ENCODE measurements around the gene ATXN1. TPM values are rescaled to one million over a fixed set of nuclear protein-coding genes. Genes with fewer than 3 reads are reported as not detected.

Gene ATXN1
- total and polyA plus RNA-seq, 7 donors, result 1.3 to 50.9 (median 21.6) TPM

DNA sequence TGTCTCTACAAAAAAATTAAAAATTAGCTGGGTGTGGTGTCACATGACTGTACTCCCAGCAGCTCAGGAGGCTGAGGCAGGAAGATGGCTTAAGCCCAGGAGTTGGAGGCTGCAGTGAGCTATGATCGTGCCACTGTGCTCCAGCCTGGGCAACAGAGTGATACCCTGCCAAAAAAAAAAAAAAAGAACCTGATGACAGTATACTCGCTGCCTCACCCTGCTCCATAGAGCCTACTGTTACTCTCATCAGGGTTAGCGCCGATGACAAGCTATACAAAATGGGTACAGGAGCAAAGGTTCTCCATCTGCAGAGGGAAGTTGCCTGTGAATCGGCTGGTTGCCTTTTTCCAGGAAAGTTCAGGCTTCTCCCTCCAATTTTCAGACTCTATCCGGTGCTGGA lies 469.5 kb downstream of the ATXN1 start:
- TF ChIP-seq, protein P1, sequence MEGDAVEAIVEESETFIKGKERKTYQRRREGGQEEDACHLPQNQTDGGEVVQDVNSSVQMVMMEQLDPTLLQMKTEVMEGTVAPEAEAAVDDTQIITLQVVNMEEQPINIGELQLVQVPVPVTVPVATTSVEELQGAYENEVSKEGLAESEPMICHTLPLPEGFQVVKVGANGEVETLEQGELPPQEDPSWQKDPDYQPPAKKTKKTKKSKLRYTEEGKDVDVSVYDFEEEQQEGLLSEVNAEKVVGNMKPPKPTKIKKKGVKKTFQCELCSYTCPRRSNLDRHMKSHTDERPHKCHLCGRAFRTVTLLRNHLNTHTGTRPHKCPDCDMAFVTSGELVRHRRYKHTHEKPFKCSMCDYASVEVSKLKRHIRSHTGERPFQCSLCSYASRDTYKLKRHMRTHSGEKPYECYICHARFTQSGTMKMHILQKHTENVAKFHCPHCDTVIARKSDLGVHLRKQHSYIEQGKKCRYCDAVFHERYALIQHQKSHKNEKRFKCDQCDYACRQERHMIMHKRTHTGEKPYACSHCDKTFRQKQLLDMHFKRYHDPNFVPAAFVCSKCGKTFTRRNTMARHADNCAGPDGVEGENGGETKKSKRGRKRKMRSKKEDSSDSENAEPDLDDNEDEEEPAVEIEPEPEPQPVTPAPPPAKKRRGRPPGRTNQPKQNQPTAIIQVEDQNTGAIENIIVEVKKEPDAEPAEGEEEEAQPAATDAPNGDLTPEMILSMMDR (IDR thresholded peaks at IDR 0.05), result no peak
- no peaks in the 10 kb centered on the region for H3K9me3 ChIP-seq
- DNase-seq, result no peak
- H3K36me3 ChIP-seq (ENCODE audit: insufficient read depth in 1 of 2, low read depth in 1 of 2), result peaks cover 0 to 83% of the 10 kb centered on the region in 2 donors
- intact Hi-C loops (cut with DNase I), result no loop called here
- peaks cover 14% of the 10 kb centered on the region for H3K4me1 ChIP-seq
- H3K4me3 ChIP-seq, result no peak overlapping the region
- 61 to 72% (median 64%) methylated on average over 6 of the region's 6 CpGs for WGBS, 3 donors
- ATAC-seq, result peak; percentile 36 to 71 (median 64)
- no peaks in the 10 kb centered on the region for H3K27me3 ChIP-seq (ENCODE audit: insufficient read depth in 3 of 3, low read length in 2 of 3)
- peak overlapping the region; percentile 69 for H3K27ac ChIP-seq

DNA sequence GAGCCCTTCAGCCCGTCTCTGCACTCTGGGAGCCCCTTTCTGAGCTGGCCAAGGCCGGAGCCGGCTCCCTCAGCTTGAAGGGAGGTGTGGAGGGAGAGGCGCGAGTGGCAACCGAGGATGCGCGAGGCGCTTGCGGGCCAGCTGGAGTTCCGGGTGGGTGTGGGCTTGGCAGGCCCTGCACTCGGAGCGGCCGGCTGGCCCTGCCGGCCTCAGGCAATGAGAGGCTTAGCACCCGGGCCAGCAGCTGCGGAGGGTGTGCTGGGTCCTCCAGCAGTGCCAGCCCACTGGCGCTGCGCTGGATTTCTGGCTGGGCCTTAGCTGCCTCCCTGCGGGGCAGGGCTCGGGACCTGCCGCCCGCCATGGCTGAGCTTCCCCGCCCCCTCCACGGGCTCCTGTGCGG lies 473.1 kb downstream of the ATXN1 start:
- TF ChIP-seq, protein P1 (IDR thresholded peaks at IDR 0.05), result no peak
- Histone ChIP-seq H3K36me3 (ENCODE audit: insufficient read depth in 1 of 2, low read depth in 1 of 2) (peaks cover 0 to 63% of the 10 kb centered on the region in 2 donors), H3K27ac (no peak overlapping the region), H3K9me3 (no peaks in the 10 kb centered on the region), H3K27me3 (ENCODE audit: insufficient read depth in 3 of 3, low read length in 2 of 3) (no peaks in the 10 kb centered on the region), H3K4me3 (no peak overlapping the region), H3K4me1 (peaks cover 27% of the 10 kb centered on the region)
- WGBS, 3 donors, result 86 to 94% (median 90%) methylated on average over 24 to 26 of the region's 26 CpGs
- intact Hi-C loops (cut with DNase I), result loop anchor here in 1 of 2 donors (5.0 kb wide), 1 partner anchor 34 kb away; no protein-coding TSS in a partner anchor
- DNase-seq, result no peak
- ATAC-seq, result no peak

DNA sequence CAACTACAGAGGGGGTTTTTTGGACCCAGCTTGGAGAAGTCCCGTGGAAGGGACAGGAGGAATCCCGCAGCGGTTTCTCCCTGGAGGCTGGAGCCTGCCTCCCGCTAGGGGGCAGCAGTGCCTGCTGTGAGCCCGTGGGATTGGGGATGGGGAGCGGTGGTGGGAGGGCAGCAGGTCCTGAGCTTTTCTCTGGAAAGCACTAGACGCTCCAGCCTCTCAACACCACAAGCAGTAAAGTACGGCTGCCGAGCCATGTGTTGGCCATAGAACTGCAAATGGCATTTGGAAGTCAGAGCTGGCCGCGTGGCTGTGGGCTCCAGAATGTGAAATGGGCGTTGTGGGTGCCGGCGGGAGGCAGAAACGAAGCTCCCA lies 475.1 kb downstream of the ATXN1 start:
- peak; percentile 41 to 62 (median 55) for ATAC-seq
- peak overlapping the region; percentile 25 for H3K27ac ChIP-seq
- H3K4me3 ChIP-seq, result no peak overlapping the region
- H3K9me3 ChIP-seq, result no peaks in the 10 kb centered on the region
- 52 to 56% (median 54%) methylated on average over 15 of the region's 15 CpGs for WGBS, 3 donors
- H3K27me3 ChIP-seq (ENCODE audit: insufficient read depth in 3 of 3, low read length in 2 of 3), result no peaks in the 10 kb centered on the region
- no peak for DNase-seq
- H3K4me1 ChIP-seq, result peaks cover 27% of the 10 kb centered on the region
- TF ChIP-seq, protein P1 (IDR thresholded peaks at IDR 0.05), result peak; percentile 57
- intact Hi-C loops (cut with DNase I), result loop anchor here in 1 of 2 donors (5.0 kb wide), 1 partner anchor 36 kb away; no protein-coding TSS in a partner anchor
- peaks cover 0 to 54% of the 10 kb centered on the region in 2 donors for H3K36me3 ChIP-seq (ENCODE audit: insufficient read depth in 1 of 2, low read depth in 1 of 2)

DNA sequence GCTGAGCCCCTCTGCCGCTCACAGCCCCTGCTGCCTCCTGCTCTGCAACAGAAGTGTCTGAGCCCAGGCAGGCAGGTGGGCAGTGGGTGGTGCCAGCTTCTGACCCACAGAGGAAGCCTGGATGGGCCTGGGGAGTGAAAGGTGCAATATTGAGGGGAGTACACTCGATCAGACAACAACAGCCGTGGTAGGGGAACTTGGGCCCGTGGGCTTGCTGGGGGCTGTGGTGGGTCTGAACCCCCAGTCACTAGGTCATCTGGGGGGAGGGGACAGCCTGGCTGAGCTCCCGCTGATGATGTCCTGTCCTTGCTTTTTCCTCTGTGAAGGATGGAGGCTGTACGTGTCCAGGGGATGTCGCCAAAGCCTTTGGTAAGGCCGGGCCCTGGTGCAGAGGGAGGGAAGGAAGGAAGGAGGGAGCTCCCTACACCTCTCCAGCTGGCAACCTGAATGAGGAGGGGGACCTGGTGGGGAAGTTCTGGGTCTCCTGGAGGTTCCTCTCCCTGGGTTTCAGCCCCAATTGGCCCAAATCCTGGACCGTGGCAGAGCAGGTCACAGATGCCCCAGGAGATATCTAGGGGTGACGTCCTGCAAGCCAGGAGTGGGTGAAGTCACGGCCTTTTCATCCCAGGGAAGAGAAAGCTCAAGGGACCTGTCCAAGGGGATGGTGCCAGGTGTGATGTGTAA lies 475.7 kb downstream of the ATXN1 start:
- Histone ChIP-seq H3K4me3 (no peak overlapping the region), H3K9me3 (no peaks in the 10 kb centered on the region), H3K4me1 (peaks cover 24% of the 10 kb centered on the region), H3K27ac (peak overlapping the region; percentile 25), H3K27me3 (ENCODE audit: insufficient read depth in 3 of 3, low read length in 2 of 3) (no peaks in the 10 kb centered on the region), H3K36me3 (ENCODE audit: insufficient read depth in 1 of 2, low read depth in 1 of 2) (peaks cover 0 to 53% of the 10 kb centered on the region in 2 donors)
- intact Hi-C loops (cut with DNase I), result loop anchor here in 1 of 2 donors (5.0 kb wide), 1 partner anchor 37 kb away; no protein-coding TSS in a partner anchor
- peak in 2 of 4 donors; percentile 3 to 14 for ATAC-seq
- 77 to 85% (median 83%) methylated on average over 10 to 11 of the region's 11 CpGs for whole genome bisulfite sequencing, 3 donors
- TF ChIP-seq, protein P1 (IDR thresholded peaks at IDR 0.05), result no peak
- DNase-seq, result no peak

Measured in psoas muscle (tissue), 8 donors.